K562 (cell line): ENCODE data around the gene FAM187B. TPM values are rescaled to one million over a fixed set of nuclear protein-coding genes. Genes with fewer than 3 reads are reported as not detected.
A peak's percentile ranks its signal among the peaks of the same experiment; 100 is the strongest.

Experiments
- CREB3L1 ChIP-seq: fragments of 450-650 bp; IDR thresholded peaks from 2 replicates; pipeline ENCODE4 v1.6.1; 2014; ENCODE audit warnings: low read depth, mild to moderate bottlenecking, moderate library complexity, borderline replicate concordance
- CUX1 ChIP-seq: fragments of 200-800 bp; sonication (Bioruptor generic); IDR thresholded peaks from 2 replicates; pipeline ENCODE4 v1.6.1; 2016; ENCODE audit warnings: missing genetic modification characterization, missing compliant biosample characterization
- DMBX1 ChIP-seq: fragments of 250-450 bp; sonication (Bioruptor Pico); IDR thresholded peaks from 2 replicates; pipeline ENCODE4 v1.8.0; 2022; ENCODE audit warnings: inconsistent platforms, mild to moderate bottlenecking, moderate library complexity, borderline replicate concordance
- FOXJ3 ChIP-seq: sonication (generic); formaldehyde crosslinking; IDR thresholded peaks from 2 replicates; pipeline ENCODE4 v1.4.0; 2020; ENCODE audit warnings: mild to moderate bottlenecking, missing genetic modification reagents
- HMGN3 ChIP-seq: IDR thresholded peaks from 2 replicates; pipeline ENCODE4 v1.6.1; 2011; ENCODE audit warnings: borderline replicate concordance, low read depth, mild to moderate bottlenecking, mixed read lengths, low read length; ENCODE audit not compliant: insufficient read length; ENCODE audit errors: extremely low read depth
- KAT2B ChIP-seq: IDR thresholded peaks from one replicate; pipeline ENCODE4 v1.6.1; 2012; ENCODE audit warnings: low read depth, mild to moderate bottlenecking, control low read depth, inconsistent platforms, low read length, moderate library complexity
- MAFG ChIP-seq: fragments of 450-650 bp; conservative IDR thresholded peaks from 2 replicates; pipeline ENCODE4 v1.6.1; 2016; ENCODE audit warnings: missing genetic modification characterization, missing compliant biosample characterization
- MECOM ChIP-seq: fragments of 250-450 bp; sonication (Bioruptor Pico); IDR thresholded peaks from 2 replicates; pipeline ENCODE4 v1.8.0; 2022; ENCODE audit warnings: inconsistent platforms
- MEF2D ChIP-seq: conservative IDR thresholded peaks from 2 replicates; pipeline ENCODE4 v1.6.1; 2016; ENCODE audit warnings: low read depth, missing genetic modification characterization, missing compliant biosample characterization
- PCBP2 ChIP-seq: fragments of 200-400 bp; formaldehyde crosslinking; IDR thresholded peaks from 2 replicates; pipeline ENCODE4 v1.6.1; 2018; ENCODE audit warnings: low read length, low read depth, mild to moderate bottlenecking, moderate library complexity; ENCODE audit not compliant: poor library complexity, severe bottlenecking
- PHF21A ChIP-seq: fragments of 450-650 bp; IDR thresholded peaks from 2 replicates; pipeline ENCODE4 v1.6.1; 2017; ENCODE audit warnings: low read depth, borderline replicate concordance
- PRPF4 ChIP-seq: fragments of 200-400 bp; formaldehyde crosslinking; IDR thresholded peaks from one replicate; pipeline ENCODE4 v1.6.1; 2017; ENCODE audit warnings: low read length, low read depth, mild to moderate bottlenecking; ENCODE audit not compliant: insufficient read depth, poor library complexity, severe bottlenecking
- RBFOX2 ChIP-seq: fragments of 200-400 bp; formaldehyde crosslinking; IDR thresholded peaks from 2 replicates; pipeline ENCODE4 v1.6.1; 2017; ENCODE audit warnings: low read depth, mild to moderate bottlenecking, low read length, moderate library complexity
- SREBF2 ChIP-seq: sonication (generic); formaldehyde crosslinking; IDR thresholded peaks from 2 replicates; pipeline ENCODE4 v1.4.0; 2020; ENCODE audit warnings: mild to moderate bottlenecking, missing genetic modification reagents
- ZFP1 ChIP-seq: fragments of 450-650 bp; formaldehyde crosslinking; IDR thresholded peaks from 2 replicates; pipeline ENCODE4 v1.4.0; 2020; ENCODE audit warnings: mild to moderate bottlenecking, mixed read lengths
- ZNF324 ChIP-seq: fragments of 250-450 bp; sonication (Bioruptor Pico); IDR thresholded peaks from 2 replicates; pipeline ENCODE4 v1.4.0; 2020; ENCODE audit warnings: mild to moderate bottlenecking
- polyA plus RNA-seq, 8 experiments: library from polyadenylated mRNA; depleted of rRNA in 4 of 8; stranded (reverse) in 5 of 8; unstranded in 3 of 8; fragments of >200 nt; fragmentation: Nextera tagmentation in 2 of 8; fragmentation: Illumina TruSeq in 1 of 8; extraction: Ambion mirVana in 2 of 8; extraction: Trizol in 1 of 8; gene quantifications; 2 replicates each; pipeline versions ENCODE4 v1.2.1 to v1.2.3, GENCODE V29; 2011 to 2014; ENCODE audit warnings: inconsistent platforms in 1 of 8, missing spikeins in 1 of 8
- total RNA-seq, 7 experiments: library from RNA; depleted of rRNA in 6 of 7; stranded (reverse); fragments of >200 nt in 6 of 7; fragmentation: Illumina TruSeq in 2 of 7; extraction: Trizol in 2 of 7; gene quantifications; 2 replicates each; pipeline versions ENCODE4 v1.2.1 to v1.2.3, GENCODE V29; 2011 to 2021; ENCODE audit warnings: low replicate concordance in 1 of 7
- TF ChIP-seq, protein P1 (sequence below): sonication (generic); formaldehyde crosslinking; IDR thresholded peaks from 2 replicates; pipeline ENCODE4 v1.8.1; 2023; ENCODE audit warnings: mild to moderate bottlenecking, missing genetic modification reagents
- TF ChIP-seq, protein P2 (sequence below): fragments of 250-450 bp; sonication (Bioruptor Pico); IDR thresholded peaks from 2 replicates; pipeline ENCODE4 v1.5.0; 2021

Gene FAM187B
- total and polyA plus RNA-seq, 9 of the 15 experiments (the other 6 are each of a cell fraction or from before 2014, with no cell fraction given), result 0.04 to 0.09 TPM; not detected in 7

GRCh38 chr19:35224681-35225571 is 3.6 kb downstream of the FAM187B start (continued):
- TF ChIP-seq CUX1 (CRISPR knock-in tag) (no peak), MAFG (no peak), CREB3L1 (no peak), SREBF2 (CRISPR knock-in tag) (no peak), ZNF324 (CRISPR knock-in tag) (no peak), DMBX1 (CRISPR knock-in tag) (0 out of 2 replicates have a peak, but pooled peaks have one; percentile 14), RBFOX2 (peak; percentile 53; the same call in 1 of the 2 replicates), HMGN3 (no peak), MECOM (CRISPR knock-in tag) (no peak), KAT2B (no peak), PHF21A (no peak), PCBP2 (no peak), PRPF4 (no peak), ZFP1 (no peak), FOXJ3 (CRISPR knock-in tag) (no peak), MEF2D (tag) (no peak)
- TF ChIP-seq, protein P1, sequence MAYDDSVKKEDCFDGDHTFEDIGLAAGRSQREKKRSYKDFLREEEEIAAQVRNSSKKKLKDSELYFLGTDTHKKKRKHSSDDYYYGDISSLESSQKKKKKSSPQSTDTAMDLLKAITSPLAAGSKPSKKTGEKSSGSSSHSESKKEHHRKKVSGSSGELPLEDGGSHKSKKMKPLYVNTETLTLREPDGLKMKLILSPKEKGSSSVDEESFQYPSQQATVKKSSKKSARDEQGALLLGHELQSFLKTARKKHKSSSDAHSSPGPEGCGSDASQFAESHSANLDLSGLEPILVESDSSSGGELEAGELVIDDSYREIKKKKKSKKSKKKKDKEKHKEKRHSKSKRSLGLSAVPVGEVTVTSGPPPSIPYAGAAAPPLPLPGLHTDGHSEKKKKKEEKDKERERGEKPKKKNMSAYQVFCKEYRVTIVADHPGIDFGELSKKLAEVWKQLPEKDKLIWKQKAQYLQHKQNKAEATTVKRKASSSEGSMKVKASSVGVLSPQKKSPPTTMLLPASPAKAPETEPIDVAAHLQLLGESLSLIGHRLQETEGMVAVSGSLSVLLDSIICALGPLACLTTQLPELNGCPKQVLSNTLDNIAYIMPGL (CRISPR knock-in tag), result no peak
- TF ChIP-seq, protein P2, sequence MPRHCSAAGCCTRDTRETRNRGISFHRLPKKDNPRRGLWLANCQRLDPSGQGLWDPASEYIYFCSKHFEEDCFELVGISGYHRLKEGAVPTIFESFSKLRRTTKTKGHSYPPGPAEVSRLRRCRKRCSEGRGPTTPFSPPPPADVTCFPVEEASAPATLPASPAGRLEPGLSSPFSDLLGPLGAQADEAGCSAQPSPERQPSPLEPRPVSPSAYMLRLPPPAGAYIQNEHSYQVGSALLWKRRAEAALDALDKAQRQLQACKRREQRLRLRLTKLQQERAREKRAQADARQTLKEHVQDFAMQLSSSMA (CRISPR knock-in tag), result no peak
